SK-N-SH (cell line): ENCODE data around the gene SP110. TPM values are rescaled to one million over a fixed set of nuclear protein-coding genes. Genes with fewer than 3 reads are reported as not detected.
"Not testable (repeated sequence)": the region's sequence is repeated elsewhere in the genome, so short reads cannot be mapped to it uniquely, and the experiment has no call there.

Source experiments
- CTCF ChIA-PET: fragments of 300-600, 350-600 bp; formaldehyde crosslinking; extraction: SDS; loops from one replicate; lab custom pipeline; 2021; lab: Yijun Ruan, JAX
- POLR2A ChIA-PET: fragments of 350-600 bp; sonication (Branson Sonifier 250); formaldehyde crosslinking; extraction: SDS; loops from one replicate; lab custom pipeline; 2020; ENCODE audit warnings: antibody characterized with exemption, inconsistent platforms; lab: Yijun Ruan, JAX
- DNase-seq: peaks from one replicate; pipeline ENCODE4 v3.0.0; 2012
- H2AFZ ChIP-seq: fragments of 200-600 bp; sonication (generic); 2 replicates; pipeline ENCODE4 v1.8.1; 2016; ENCODE audit warnings: antibody characterized with exemption, mild to moderate bottlenecking, low read depth
- H3F3A ChIP-seq: fragments of 200-600 bp; sonication (generic); replicated peaks from 2 replicates; pipeline ENCODE3; 2016; ENCODE audit warnings: antibody characterized with exemption, mild to moderate bottlenecking; ENCODE audit not compliant: insufficient read depth
- H3K27ac ChIP-seq, 2 experiments: fragments of 200-500 bp in 1 of 2; fragments of 200-600 bp in 1 of 2; sonication (Bioruptor generic) in 1 of 2; sonication (generic), shearing (Covaris generic) in 1 of 2; 2 replicates each; pipeline versions ENCODE4 v1.5.1 to v1.6.1; 2014 to 2016; ENCODE audit warnings: low read depth in 2 of 2, inconsistent platforms in 1 of 2, low read length in 1 of 2, mild to moderate bottlenecking in 1 of 2, mixed read lengths in 1 of 2
- H3K27me3 ChIP-seq: fragments of 200-600 bp; sonication (generic), shearing (Covaris generic); 2 replicates; pipeline ENCODE4 v1.6.1; 2016; ENCODE audit warnings: mixed run types; ENCODE audit not compliant: insufficient read depth
- H3K36me3 ChIP-seq, 2 experiments: fragments of 200-500 bp in 1 of 2; fragments of 200-600 bp in 1 of 2; sonication (Bioruptor generic) in 1 of 2; sonication (generic) in 1 of 2; replicated peaks in 1 of 2; 2 replicates each; pipeline versions ENCODE3 to v1.5.1; 2014 to 2016; ENCODE audit warnings: low read length in 1 of 2, mild to moderate bottlenecking in 1 of 2; ENCODE audit not compliant: insufficient read depth in 2 of 2, control insufficient read depth in 1 of 2
- H3K4me1 ChIP-seq, 2 experiments: fragments of 200-500 bp in 1 of 2; fragments of 200-600 bp in 1 of 2; sonication (Bioruptor generic) in 1 of 2; sonication (generic), shearing (Covaris generic) in 1 of 2; 2 replicates each; pipeline versions ENCODE4 v1.5.1 to v1.6.1; 2014 to 2016; ENCODE audit warnings: low read depth in 1 of 2, low read length in 1 of 2, mixed run types in 1 of 2; ENCODE audit not compliant: insufficient read depth in 2 of 2, control insufficient read depth in 1 of 2
- H3K4me2 ChIP-seq: fragments of 200-600 bp; sonication (generic), shearing (Covaris generic); 2 replicates; pipeline ENCODE4 v1.6.1; 2017; ENCODE audit warnings: mixed run types
- H3K4me3 ChIP-seq, 2 experiments: fragments of 200-500 bp in 1 of 2; fragments of 200-600 bp in 1 of 2; sonication (Bioruptor generic) in 1 of 2; sonication (generic), shearing (Covaris generic) in 1 of 2; 2 replicates each; pipeline versions ENCODE4 v1.5.1 to v1.8.1; 2014 to 2016; ENCODE audit warnings: low read depth in 2 of 2, inconsistent platforms in 1 of 2, low read length in 1 of 2, mild to moderate bottlenecking in 1 of 2, mixed read lengths in 1 of 2, moderate library complexity in 1 of 2
- H3K79me2 ChIP-seq: fragments of 200-600 bp; sonication (generic); 2 replicates; pipeline ENCODE4 v1.8.1; 2017; ENCODE audit warnings: mild to moderate bottlenecking; ENCODE audit not compliant: insufficient read depth
- H3K9ac ChIP-seq: fragments of 200-600 bp; sonication (generic); 2 replicates; pipeline ENCODE4 v1.6.1; 2017; ENCODE audit warnings: mixed run types
- H3K9me2 ChIP-seq: fragments of 200-600 bp; sonication (generic); 2 replicates; pipeline ENCODE4 v1.6.1; 2017; ENCODE audit warnings: mixed run types
- H3K9me3 ChIP-seq: fragments of 200-600 bp; sonication (generic); 2 replicates; pipeline ENCODE4 v1.6.1; 2017; ENCODE audit warnings: mixed run types, mild to moderate bottlenecking, moderate library complexity
- H4K20me1 ChIP-seq: fragments of 200-600 bp; sonication (generic); 2 replicates; pipeline ENCODE4 v1.6.1; 2017; ENCODE audit warnings: mild to moderate bottlenecking, mixed run types; ENCODE audit not compliant: insufficient read depth
- CHD2 ChIP-seq: fragments of 150-350 bp; IDR thresholded peaks from 2 replicates; pipeline ENCODE4 v1.6.1; 2018; ENCODE audit warnings: low read length; ENCODE audit not compliant: partially characterized antibody
- ELF1 ChIP-seq: IDR thresholded peaks from 2 replicates; pipeline ENCODE4 v1.4.0; 2012
- FOXM1 ChIP-seq: IDR thresholded peaks from 2 replicates; pipeline ENCODE4 v1.4.0; 2012; ENCODE audit warnings: low read depth, mild to moderate bottlenecking
- REST ChIP-seq: IDR thresholded peaks from 2 replicates; pipeline ENCODE4 v1.6.1; 2012; ENCODE audit warnings: mild to moderate bottlenecking, low read depth, low read length, moderate library complexity
- SIN3A ChIP-seq: IDR thresholded peaks from 2 replicates; pipeline ENCODE4 v1.6.1; 2012; ENCODE audit warnings: low read depth, mild to moderate bottlenecking, low read length, moderate library complexity, borderline replicate concordance
- SMC3 ChIP-seq: IDR thresholded peaks from 2 replicates; pipeline ENCODE4 v1.6.1; 2012; ENCODE audit warnings: low read depth, low read length, improper control_type of control experiment
- USF1 ChIP-seq: IDR thresholded peaks from 2 replicates; pipeline ENCODE4 v1.4.0; 2012; ENCODE audit warnings: low read depth, borderline replicate concordance
- WGBS: methylation state at CpG from one replicate; pipeline ENCODE4 v1.1.6; 2017; ENCODE audit warnings: low lambda C conversion rate; 5-methylcytosine and 5-hydroxymethylcytosine counted together
- polyA plus RNA-seq, 3 experiments: library from polyadenylated mRNA; depleted of rRNA; stranded (reverse); fragments of >200 nt; gene quantifications; 2 replicates each; pipeline ENCODE4 v1.2.3, GENCODE V29; 2012

SP110 gene
- polyA plus RNA-seq, 1 of the 3 experiments (the other 2 are of a cell fraction): 10.4 TPM

- Histone ChIP-seq H3K4me3 (no peak overlapping the region), H3K9me2 (no peaks in the 10 kb centered on the region), H3K4me2 (no peak overlapping the region), H4K20me1 (no peaks in the 10 kb centered on the region), H3K9me3 (no peaks in the 10 kb centered on the region), H3K27ac (no peak overlapping the region), H3K4me1 (no peaks in the 10 kb centered on the region), H3K27me3 (no peaks in the 10 kb centered on the region), H3K79me2 (no peaks in the 10 kb centered on the region), H3F3A (no peaks in the 10 kb centered on the region), H3K36me3 (no peaks in the 10 kb centered on the region), H3K9ac (no peak overlapping the region), H2AFZ (no peak overlapping the region; the same call in 1 of the 2 replicates)
- WGBS: 57% methylated on average over 5 of the region's 6 CpGs
- ChIA-PET POLR2A (no interaction called here), CTCF (interaction anchor here (1.1 kb wide), 1 partner anchor 10 kb away, joined by 3 read pairs; no protein-coding TSS in a partner anchor)
- TF ChIP-seq USF1 (no peak), SIN3A (no peak), ELF1 (no peak), CHD2 (no peak), REST (no peak), FOXM1 (no peak), SMC3 (no peak)
- DNase-seq: no peak
Measured at GRCh38 chr2:230124235-230124634, 95.5 kb downstream of the SP110 start.

GRCh38 chr2:230120376-230120775, 99.4 kb downstream of the SP110 start:
- H3K4me2 ChIP-seq, H3K27me3 ChIP-seq, H3K9me3 ChIP-seq, H3K4me3 ChIP-seq, CTCF ChIA-PET, H3K27ac ChIP-seq, DNase-seq, H3K4me1 ChIP-seq, H3K36me3 ChIP-seq, H3K9ac ChIP-seq, POLR2A ChIA-PET, H4K20me1 ChIP-seq, H3K79me2 ChIP-seq, H3K9me2 ChIP-seq, H3F3A ChIP-seq, H2AFZ ChIP-seq: not testable (repeated sequence)
- 43% methylated on average over 2 of the region's 2 CpGs for WGBS

GRCh38 chr2:230119827-230120226, 100.0 kb downstream of the SP110 start:
- H3K79me2 ChIP-seq, POLR2A ChIA-PET, H3K9me3 ChIP-seq, H3F3A ChIP-seq, H4K20me1 ChIP-seq, H3K27me3 ChIP-seq, H3K9ac ChIP-seq, DNase-seq, H3K4me1 ChIP-seq, H2AFZ ChIP-seq, CTCF ChIA-PET, H3K9me2 ChIP-seq, H3K4me3 ChIP-seq, H3K36me3 ChIP-seq, H3K4me2 ChIP-seq, H3K27ac ChIP-seq: not testable (repeated sequence)
- 82% methylated on average over 1 of the region's 1 CpG for WGBS

Other genes starting within 250 kb of the SP110 start
- gene SLC16A14, start 151.1 kb downstream of the SP110 start, polyA plus RNA-seq (2012; rRNA removed): 0.73 and 0.90 TPM in 2 replicates
- 0.71 and 0.75 TPM in 2 replicates for gene SP140, start 5.8 kb upstream of the SP110 start, polyA plus RNA-seq (2012; rRNA removed)
- 13.5 and 18.0 TPM in 2 replicates for gene SP140L, start 107.2 kb upstream of the SP110 start, polyA plus RNA-seq (2012; rRNA removed)
- gene SP100, start 196.2 kb upstream of the SP110 start, polyA plus RNA-seq (2012; rRNA removed): 38.1 and 50.6 TPM in 2 replicates